Muscle of arm (tissue), 14 donors: ENCODE measurements around the gene SLC23A3. TPM values are rescaled to one million over a fixed set of nuclear protein-coding genes. Genes with fewer than 3 reads are reported as not detected.
A peak's percentile ranks its signal among the peaks of the same experiment; 100 is the strongest.

Experiments
- DNase-seq: peaks from one replicate; pipeline ENCODE4 v3.0.0-alpha.2; 2013
- long read RNA-seq, 11 donors: transcript quantifications; one replicate each; lab custom pipeline, GENCODE V29; 2026
- polyA plus RNA-seq, 12 donors: library from polyadenylated mRNA; unstranded; fragments of 120-200 nt; gene quantifications; one replicate each; pipeline ENCODE4 v1.2.1, GENCODE V29; 2013; ENCODE audit not compliant: insufficient read length in 12 of 12

The SLC23A3 gene, protein sequence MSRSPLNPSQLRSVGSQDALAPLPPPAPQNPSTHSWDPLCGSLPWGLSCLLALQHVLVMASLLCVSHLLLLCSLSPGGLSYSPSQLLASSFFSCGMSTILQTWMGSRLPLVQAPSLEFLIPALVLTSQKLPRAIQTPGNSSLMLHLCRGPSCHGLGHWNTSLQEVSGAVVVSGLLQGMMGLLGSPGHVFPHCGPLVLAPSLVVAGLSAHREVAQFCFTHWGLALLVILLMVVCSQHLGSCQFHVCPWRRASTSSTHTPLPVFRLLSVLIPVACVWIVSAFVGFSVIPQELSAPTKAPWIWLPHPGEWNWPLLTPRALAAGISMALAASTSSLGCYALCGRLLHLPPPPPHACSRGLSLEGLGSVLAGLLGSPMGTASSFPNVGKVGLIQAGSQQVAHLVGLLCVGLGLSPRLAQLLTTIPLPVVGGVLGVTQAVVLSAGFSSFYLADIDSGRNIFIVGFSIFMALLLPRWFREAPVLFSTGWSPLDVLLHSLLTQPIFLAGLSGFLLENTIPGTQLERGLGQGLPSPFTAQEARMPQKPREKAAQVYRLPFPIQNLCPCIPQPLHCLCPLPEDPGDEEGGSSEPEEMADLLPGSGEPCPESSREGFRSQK
- 1 to 10 TPM in 7 of 12 donors, under 1 TPM in 3, not detected in 2; 0.53 to 3.4 (median 1.1) TPM for polyA plus RNA-seq
- long read RNA-seq, donor 1, partial matches to known transcripts, result 0 of 1 reads
- long read RNA-seq, donor 1, other reads (novel, unspliced or antisense), result 0 of 1 reads
- long read RNA-seq, donor 2, result 0 reads
- long read RNA-seq, donor 3, result 0 reads
- long read RNA-seq, donor 4, result 0 reads
- long read RNA-seq, donor 5, result 0 reads
- long read RNA-seq, donor 6, result 0 reads
- long read RNA-seq, donor 7, result 0 reads
- long read RNA-seq, donor 8, result 0 reads
- long read RNA-seq, donor 9, result 0 reads
- long read RNA-seq, donor 10, result 0 reads
- long read RNA-seq, donor 11, result 0 reads

DNA sequence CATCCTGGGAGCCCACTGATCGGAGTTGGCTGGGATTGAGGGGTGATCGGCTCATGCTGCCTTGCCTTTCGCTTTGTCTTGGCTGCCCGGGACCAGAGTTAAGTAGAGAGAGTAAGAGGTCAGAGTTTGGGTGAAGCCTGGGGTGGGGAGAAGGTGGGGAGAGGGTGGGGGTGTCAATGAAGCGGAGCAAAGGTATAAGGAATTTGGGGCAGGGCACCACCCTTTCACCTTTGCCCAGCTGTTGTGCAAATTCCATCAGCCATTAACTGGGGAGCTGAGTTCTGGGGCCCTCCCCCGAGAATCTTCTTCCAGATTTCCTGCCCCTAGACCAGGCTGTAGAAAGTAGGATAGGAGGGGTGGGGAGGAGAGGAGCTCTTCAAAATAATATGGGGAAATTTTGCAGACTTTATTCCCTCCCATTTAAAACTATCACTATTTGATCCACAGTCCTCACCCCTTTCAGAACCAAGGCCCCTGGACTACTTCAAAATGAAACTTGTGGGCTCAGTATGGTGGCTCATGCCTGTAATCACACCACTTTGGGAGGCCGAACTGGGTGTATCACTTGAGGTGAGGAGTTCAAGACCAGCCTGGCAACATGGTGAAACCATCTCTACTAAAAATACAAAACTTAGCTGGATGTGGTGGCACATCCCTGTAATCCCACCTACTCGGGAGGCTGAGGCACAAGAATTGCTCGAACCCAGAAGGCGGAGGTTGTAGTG lies at the start of gene SLC23A3:
TSS of gene SLC23A3 (minus strand) at position 100 of the 725 bp plus-strand sequence. CDS start at position 55, 45 bp downstream.
- DNase-seq, result no peak

DNA sequence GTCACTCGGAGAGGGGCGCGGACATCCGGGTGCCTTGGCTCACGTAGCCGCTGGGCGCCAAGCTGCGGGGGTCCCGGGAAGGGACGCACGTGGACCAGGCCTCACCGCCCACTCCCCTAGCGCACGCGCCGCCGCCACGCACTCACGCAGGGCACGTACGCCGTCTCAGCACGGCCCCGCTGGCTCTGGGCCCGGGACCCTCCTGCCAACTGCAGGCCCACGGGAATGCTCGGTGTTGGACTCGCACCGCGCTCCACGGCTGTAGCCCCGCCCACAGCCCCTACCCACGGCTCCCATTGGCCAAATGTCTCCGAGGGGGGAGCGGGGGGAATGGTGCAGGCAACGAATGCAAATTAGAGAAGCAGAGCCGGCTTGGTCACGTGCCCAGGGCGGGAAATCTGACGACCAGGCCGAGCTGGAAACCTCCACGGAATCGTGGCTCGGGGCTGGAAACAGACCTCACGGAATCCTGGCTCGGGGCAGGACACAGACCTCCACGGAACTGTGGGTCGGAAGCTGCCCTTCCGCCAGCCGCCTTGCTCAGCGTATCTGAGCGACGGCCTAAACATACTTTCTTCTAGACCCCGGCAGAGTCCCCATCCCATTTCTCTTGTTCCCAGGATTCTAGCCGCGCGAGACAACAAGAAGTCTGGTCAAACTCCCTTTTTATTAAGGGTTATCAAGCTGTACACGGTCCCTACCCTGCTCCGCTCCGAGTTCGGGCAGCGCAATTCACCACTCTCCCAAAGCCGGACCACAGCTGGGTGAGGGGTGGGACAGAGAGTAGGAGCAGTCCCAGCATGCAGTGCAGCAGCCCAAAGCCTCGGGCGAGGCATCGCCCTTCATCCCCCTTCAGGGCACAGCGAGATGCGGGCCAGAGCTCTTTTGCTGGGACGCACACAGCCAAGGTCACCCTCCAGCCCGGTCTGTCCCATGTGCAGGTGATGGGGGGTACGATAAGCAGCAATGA lies 49.2 kb upstream of the SLC23A3 start, which contains the start of gene ABCB6:
TSS of gene ABCB6 (minus strand) at position 227 of the 970 bp plus-strand sequence. CDS start 285 bp downstream, outside the sequence.
- peak; percentile 98 for DNase-seq

DNA sequence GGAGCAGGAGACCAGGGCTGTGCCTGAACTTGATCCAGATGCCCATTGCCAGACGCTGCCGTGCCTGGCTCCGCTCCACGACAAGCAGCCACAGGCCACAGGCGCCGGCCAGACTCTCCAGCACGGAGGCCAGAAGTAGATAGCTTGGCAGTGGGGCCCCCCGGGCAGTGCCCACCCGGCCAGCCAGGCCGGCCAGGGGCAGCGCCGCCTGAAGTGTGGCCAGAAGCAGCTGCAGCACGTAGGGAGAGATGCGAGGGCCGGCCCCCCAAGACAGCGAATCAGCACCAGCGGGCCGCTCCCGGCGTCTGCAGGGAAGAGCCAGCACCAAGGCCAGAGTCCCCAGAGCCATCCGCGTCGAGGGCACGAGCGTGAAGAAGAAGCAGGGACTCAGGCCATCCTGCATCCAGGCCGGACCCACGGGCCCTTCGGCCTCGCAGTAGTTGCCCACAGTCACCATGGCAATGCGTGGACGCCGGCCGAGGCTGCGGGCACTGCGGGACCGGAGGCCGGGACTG lies 48.4 kb upstream of the SLC23A3 start:
- no peak for DNase-seq

DNA sequence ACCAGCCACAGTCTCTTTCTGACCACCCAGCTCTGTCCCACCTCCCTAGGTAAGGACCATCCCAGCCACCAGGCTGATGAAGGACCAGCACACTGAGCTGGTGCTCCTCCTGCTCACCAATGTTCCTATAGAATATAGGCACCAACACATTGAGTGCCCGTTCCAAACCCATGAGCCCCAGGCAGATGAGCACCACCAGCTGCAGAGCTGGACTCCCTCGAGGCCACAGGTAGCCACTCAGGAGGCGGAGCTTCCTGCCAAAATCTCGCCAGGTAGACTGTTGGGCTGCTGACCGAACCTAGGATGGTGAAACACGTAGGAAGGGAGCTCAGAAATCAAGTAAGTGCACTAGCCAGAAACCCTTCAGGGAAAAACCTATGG lies 46.7 kb upstream of the SLC23A3 start:
- DNase-seq, result no peak

DNA sequence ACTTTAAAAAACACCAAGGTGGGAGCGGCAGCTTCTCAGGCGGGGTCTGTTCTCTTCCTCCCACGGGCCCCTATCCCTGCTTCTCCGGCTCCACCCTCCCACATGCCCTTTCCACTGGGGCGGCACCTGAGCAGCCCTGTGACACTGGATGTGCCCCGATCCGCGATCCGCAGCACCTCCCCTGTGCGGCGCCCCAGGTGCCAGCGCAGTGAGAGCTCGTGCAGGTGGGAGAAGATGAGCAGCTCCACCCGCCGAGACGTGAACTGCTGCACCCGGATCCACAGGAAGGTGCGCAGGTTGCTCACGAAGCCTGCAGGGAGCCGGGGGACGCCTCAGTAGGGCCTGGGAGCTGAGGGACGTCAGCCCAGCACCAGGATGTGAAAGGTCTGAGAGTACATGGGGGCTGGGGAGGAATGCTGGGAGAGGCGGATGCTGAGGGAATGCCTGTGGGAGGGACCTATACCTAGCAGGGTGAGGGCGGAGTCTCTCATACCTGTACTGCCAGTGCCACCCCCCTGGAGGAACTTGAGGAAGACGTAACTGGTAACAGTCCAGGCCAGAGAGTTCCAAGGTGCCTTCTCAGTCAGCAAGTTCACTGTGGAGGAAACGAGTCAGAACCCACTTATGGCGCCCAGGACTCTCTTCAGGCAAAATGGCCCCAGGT lies 46.2 kb upstream of the SLC23A3 start:
- DNase-seq, result no peak

DNA sequence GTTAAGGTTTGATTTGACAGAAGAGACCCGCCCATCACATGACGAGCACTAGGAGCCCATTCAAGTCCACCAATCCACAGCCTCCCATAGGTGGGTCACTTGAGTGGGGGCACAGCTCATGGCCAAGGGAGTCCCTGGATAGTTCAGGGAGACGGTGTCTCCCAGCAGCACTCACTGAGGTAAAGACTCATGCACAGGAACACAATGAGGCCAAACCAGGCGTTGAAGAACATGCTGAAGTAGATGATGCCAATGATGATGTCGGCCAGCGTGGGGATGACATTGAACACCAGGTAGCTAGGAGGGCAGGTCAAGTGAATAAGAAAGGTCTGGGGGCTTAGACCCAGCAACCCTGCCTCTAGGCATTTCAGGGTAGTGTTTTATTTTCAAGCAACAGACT lies 45.0 kb upstream of the SLC23A3 start:
- no peak for DNase-seq

DNA sequence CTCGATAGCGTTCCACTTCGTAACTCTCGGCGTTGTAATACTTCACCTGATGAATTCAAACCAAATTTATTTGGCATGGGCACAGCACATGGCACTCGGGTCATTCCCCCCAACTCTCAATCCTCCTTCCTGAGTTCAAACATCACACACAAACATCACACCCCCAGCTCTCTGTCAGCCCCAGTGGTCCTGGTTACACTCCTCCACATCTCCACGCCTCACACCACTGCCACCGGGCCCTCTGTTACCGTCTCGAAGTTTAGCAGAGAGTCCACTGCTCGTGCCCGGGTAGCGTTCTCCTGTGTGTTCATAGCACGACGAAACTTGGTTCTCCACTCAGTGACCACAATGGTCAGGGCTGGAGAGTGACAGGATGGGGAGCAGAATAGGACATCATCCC lies 44.3 kb upstream of the SLC23A3 start:
- DNase-seq, result no peak

DNA sequence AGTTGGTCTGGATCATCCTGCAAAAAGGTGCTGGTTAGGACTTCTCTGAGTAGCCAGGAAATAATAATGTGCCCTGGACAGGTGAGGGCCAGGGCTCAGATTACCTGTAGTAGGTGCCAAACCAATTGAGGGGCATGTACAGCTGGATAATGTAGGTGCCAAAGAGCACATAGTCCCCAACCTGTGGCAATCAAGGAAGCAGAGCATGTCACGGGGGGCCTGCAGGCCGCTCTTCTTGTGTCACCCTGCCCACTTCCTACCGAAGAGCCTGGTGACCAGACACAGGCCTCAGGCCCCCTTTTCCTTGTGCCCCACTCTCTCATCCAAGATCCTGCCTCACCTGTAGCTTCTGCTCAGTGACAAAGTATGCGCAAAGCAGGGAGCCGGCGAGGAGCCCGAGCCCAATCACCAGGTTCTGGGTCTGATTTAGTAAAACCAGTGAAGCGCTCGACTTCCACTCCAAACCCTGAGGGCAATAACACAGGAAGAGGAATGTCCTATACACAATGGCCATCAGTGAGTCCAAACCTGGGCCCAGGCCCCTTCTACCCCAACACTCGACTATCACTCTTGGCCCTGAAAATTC lies 43.8 kb upstream of the SLC23A3 start:
- DNase-seq, result no peak

DNA sequence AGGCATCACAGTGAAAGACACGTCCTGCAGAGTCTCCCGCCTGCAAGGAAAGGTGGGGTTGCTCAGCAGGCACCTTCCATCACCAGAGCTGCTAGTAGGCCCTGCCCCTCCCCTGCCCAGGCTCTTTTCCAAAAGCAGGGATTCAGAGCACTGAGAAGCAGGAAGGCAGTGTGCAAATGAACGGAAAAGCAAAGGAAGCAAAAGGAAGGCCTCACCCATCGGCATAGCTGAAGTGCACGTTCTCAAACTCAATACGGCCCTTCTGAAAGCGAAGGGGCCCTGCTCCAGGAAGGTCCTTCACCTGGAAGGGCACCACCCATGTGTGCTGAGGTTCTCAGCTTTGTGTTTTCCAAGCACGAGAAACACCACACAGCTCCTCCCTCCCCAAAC lies 43.2 kb upstream of the SLC23A3 start:
- DNase-seq, result no peak

DNA sequence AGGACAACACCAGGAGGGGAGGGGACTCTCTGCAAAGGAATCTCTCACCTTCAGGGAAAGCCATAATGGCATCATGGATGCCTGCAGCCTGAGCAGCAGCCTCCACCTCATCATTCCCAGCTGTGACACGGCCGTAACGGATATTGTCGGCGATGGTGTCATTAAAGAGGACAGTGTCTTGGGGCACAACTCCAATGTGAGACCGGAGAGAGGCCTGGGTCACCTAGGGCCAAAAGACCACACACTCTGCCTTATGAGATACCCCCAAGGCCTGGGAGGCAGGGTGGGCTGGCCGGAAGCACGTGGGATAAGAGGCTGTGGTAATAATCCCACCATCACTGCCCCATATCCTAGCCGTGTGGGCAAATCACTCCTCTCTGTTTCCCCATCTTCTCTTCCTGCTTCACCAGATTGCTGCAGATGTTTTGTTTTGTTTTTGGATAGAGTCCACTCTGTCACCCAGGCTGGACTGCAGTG lies 41.1 kb upstream of the SLC23A3 start:
- DNase-seq, result no peak

DNA sequence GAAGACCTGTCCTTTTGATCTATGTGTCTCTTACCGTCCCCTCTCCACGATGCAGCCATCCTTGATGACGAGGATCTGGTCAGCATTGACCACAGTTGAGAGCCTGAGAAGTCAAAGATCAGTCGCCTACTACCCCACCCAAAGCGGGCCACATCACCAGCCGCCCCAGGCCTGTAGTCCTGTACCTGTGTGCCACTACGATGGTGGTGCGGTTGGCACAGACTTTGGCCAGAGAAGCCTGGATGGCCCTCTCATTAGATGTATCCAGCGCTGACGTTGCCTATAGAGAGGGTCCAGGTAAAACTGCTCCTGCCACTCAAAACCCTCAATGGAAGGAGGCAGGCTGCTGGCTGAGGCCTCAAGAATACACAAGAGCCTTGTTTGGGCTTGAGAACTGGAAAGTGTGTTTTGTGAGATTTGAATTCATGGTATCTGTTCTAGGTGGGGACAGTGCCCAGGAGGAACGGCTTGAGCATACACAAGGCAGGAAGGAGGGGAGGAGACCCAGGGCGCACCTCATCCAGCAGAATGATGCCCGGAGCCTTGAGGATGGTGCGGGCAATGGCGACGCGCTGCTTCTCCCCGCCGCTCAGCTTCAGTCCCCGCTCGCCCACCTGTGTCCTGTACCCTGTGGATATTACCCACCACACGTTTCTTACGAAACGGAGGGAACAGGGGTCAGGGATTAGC lies 40.5 kb upstream of the SLC23A3 start:
- DNase-seq, result no peak

DNA sequence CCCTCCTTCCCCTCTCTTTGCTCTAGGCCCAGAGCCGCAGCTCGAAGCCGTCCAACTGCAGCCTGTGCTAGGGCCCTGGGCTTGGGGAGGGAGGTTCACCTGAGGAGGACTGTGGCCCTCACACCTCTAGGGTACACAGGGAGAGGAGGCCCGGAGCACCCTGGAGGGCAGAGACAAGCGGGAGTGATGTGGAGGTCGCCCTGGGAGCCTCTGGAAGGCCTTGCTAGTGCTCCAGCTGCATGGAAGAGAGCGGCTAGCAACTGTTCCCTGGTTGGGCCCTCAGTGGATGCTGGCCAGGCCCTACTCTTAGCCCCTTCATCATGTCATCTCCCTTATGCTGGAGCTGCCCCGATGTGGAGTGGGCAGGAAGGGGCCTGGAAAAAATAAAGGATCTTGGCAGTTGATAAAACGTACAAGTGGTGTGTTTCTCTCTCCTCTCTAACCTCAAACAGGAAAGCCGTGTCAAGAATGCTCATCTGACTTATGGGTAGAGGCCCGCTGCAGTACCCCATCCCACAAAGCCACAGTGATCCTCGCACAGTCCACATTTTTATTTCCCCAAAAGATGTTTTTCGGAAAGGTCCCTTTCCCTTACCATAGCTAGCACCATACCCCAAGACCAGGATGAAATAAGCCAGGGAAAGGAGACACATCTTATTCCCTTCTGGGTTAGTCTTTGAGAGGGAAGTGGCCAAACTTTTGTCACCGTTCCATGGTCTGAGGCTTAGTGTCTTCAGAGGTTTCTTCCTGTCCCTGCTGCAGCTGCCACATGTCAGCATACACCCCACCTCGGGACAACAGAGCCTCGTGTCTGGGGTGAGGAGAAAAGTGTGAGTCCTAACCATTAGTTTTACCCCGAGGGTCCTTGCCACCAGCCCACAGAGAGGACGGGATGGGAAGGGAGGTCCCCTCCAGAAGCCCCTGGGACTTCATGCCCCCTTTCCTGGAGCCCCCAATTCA lies 39.7 kb upstream of the SLC23A3 start:
- no peak for DNase-seq

DNA sequence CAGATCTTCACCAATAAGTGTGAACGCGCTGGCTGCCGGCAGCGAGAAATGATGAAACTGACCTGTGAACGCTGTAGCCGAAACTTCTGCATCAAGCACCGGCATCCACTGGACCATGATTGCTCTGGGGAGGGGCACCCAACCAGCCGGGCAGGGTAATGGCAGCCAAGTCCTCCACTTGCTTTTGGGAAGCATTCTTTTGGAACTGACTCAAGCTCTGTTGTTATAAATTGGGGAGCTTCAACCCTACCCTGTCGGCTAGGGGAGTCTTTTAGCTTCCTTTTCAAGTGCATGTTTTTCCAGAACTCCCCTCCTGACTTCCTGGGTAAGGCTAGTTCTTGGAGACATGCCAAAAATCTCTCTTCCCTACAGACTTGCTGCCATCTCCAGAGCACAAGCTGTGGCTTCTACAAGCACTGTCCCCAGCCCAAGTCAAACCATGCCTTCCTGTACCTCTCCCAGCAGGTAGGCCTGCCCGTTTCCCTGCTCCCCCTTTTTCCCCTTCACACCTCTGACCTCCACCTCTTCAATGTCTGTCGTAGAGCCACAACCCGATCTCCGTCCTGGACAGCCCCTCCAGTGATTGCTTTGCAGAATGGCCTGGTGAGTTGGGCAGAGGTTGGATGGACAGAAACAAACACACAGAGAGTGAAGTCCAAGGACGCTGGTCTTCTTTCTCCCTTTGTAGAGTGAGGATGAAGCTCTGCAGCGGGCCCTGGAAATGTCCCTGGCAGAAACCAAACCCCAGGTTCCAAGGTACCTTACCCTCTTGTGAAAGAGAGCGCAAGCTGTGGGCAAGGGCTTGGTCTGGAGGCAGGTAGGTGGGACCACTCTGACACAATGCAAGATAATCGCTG lies 38.3 kb upstream of the SLC23A3 start:
- no peak for DNase-seq

DNA sequence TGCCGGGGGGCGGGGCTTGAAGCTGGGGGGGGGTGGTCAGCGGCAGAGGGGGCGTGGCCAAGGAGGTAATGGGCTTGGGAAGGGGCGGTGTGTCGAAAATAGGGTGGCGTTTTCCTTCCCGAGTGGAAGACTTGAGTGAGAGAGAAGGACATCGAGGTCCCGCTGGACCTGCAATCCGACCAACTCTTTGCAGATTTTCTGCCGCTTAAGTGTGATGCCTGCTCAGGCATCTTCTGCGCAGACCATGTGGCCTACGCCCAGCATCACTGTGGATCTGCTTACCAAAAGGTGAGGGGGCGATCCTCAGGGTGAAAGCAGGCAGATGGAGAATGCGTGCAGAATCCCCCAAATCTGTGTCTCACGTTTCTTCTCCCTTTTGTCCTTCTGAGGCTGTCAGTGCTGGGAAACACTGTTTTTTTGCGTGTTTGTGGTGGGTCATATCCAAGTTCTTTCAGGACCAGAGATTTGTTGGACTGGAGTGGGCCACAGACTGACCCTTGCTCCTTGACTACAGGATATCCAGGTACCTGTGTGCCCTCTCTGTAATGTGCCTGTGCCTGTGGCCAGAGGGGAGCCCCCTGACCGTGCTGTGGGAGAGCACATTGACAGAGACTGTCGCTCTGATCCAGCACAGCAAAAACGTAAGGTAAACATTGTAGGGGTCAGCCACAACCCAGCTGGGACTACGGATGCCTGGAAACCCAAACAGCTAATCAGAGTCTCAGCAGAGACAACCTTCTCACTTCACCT lies 37.5 kb upstream of the SLC23A3 start:
- DNase-seq, result no peak

DNA sequence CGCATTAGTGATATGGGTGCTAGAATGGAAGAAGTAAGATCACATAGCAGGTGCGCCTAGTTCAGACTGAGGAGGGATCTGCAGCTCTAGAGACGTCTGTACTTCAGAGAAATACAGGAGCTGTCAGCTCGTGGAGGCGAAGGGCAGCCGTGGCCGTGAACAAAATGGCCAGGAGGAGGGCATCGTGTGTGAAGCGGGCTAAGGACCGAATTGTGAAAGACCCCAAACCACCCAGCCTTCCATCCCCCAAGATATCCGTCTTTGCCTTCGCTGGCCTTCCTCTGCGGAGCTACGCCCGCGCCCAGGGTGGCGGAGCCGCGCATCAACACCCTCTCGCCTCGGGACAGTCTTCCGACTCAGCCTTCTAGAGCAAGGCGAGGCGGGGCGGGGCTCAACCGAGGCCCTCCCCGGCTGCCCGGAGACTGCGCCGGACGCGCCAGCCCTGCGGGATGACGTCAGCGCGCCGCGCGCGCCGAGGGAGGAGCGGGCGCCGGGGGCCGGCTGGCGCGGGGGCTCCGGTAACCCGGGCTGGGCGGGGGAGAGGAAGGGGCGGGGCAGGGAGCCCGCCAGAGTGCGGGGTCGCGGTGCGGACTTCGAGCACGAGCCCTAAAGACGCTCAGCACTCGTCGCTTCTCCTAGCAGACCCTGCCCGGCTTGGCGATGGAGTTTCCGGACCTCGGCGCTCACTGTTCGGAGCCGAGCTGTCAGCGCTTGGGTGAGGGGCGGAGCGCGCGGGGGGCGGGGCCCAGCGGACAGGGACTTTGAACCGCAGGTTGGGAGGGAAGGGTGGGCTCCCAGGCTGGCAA lies 36.7 kb upstream of the SLC23A3 start, which contains the start of gene ZFAND2B:
TSS of gene ZFAND2B (plus strand) at position 455 of the 806 bp plus-strand sequence. CDS start at position 661, 206 bp downstream.
- peak; percentile 95 for DNase-seq
